ENCODE data around the gene COG6. TPM values are rescaled to one million over a fixed set of nuclear protein-coding genes. Genes with fewer than 3 reads are reported as not detected.

The COG6 gene
- total and polyA plus RNA-seq, 2 of the 4 experiments (the other 2 are of a cell fraction) = 22.8 to 37.5 TPM

DNA sequence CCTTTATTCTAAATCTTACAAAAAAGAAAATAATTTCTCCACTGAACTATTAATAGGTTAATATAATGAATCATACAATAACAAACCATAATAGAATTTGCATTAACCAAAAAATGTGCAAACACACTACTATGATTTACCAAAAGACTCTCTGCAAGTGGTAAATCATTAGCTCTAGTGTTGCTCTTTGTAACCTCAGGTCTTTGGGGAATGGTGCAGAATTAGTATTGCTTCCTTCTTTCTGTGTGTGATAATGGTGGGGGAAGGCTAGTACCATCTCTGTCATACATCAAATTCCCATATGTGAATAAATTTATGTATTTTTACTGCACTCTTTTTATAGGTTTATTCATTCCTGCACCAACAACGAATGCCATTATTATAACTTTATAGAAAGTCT, 105.1 kb downstream of the COG6 start:
- no CpG with 5 or more reads among the region's 1 CpG for WGBS, 2 experiments (ENCODE audit: extremely low coverage in 2 of 2, insufficient read length in 1 of 2)
- no peak overlapping the region for H3K27ac ChIP-seq (ENCODE audit: insufficient read depth, low read length)
- H3K23ac ChIP-seq (ENCODE audit: low read depth, low read length) = no peak overlapping the region
- H3K4me1 ChIP-seq (ENCODE audit: control insufficient read depth, insufficient read depth, low read length) = no peaks in the 10 kb centered on the region
- H2BK120ac ChIP-seq (ENCODE audit: low read depth, low read length) = no peak overlapping the region
- DNase-seq (no peak), ATAC-seq (ENCODE audit: low read depth) (no peak)
- in situ Hi-C loops (cut with MboI; ENCODE audit: low sequenced_read_pairs) (no loop called here), dilution Hi-C loops (cut with HindIII; ENCODE audit: low sequenced_read_pairs, unreplicated experiment) (no loop called here), intact Hi-C loops (cut with micrococcal nuclease) (no loop called here)
- no peak overlapping the region for H2AK9ac ChIP-seq (replicated peaks; ENCODE audit: low read depth, low read length, poor library complexity)
- H3K9me3 ChIP-seq (ENCODE audit: control insufficient read depth, insufficient read depth, low read length) = no peaks in the 10 kb centered on the region
- no peak overlapping the region for H3K4me3 ChIP-seq (ENCODE audit: insufficient read depth, low read depth, low read length)
- H2AK5ac ChIP-seq (ENCODE audit: low read depth, low read length) = no peak overlapping the region
- no peak overlapping the region for H3K14ac ChIP-seq (replicated peaks; ENCODE audit: low read depth, low read length)
- TF ChIP-seq POLR2A (IDR thresholded peaks at IDR 0.05; ENCODE audit: low read depth, low read length) = no peak
- no peak for TF ChIP-seq FOS (IDR thresholded peaks at IDR 0.05; ENCODE audit: low read depth, low read length)
- no peak for TF ChIP-seq RCOR1 (IDR thresholded peaks at IDR 0.05; ENCODE audit: insufficient replicate concordance, low read length)
- TF ChIP-seq MAFK (IDR thresholded peaks at IDR 0.05; ENCODE audit: low read depth, low read length) = no peak
- TF ChIP-seq MAZ (IDR thresholded peaks at IDR 0.05; ENCODE audit: borderline replicate concordance, low read depth, low read length) = no peak
- TF ChIP-seq, protein P1, sequence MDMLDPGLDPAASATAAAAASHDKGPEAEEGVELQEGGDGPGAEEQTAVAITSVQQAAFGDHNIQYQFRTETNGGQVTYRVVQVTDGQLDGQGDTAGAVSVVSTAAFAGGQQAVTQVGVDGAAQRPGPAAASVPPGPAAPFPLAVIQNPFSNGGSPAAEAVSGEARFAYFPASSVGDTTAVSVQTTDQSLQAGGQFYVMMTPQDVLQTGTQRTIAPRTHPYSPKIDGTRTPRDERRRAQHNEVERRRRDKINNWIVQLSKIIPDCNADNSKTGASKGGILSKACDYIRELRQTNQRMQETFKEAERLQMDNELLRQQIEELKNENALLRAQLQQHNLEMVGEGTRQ (IDR thresholded peaks at IDR 0.05; ENCODE audit: low read depth, low read length) = no peak
- TF ChIP-seq, protein P2, sequence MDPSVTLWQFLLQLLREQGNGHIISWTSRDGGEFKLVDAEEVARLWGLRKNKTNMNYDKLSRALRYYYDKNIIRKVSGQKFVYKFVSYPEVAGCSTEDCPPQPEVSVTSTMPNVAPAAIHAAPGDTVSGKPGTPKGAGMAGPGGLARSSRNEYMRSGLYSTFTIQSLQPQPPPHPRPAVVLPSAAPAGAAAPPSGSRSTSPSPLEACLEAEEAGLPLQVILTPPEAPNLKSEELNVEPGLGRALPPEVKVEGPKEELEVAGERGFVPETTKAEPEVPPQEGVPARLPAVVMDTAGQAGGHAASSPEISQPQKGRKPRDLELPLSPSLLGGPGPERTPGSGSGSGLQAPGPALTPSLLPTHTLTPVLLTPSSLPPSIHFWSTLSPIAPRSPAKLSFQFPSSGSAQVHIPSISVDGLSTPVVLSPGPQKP (IDR thresholded peaks at IDR 0.05; ENCODE audit: borderline replicate concordance, low read depth, low read length) = no peak
- no peak for TF ChIP-seq RAD21 (IDR thresholded peaks at IDR 0.05; ENCODE audit: low read length)
- no peak for TF ChIP-seq BHLHE40 (IDR thresholded peaks at IDR 0.05; ENCODE audit: low read depth, low read length)
- no peak for TF ChIP-seq MXI1 (IDR thresholded peaks at IDR 0.05; ENCODE audit: borderline replicate concordance, low read depth, low read length)
- no peak for TF ChIP-seq SMC3 (IDR thresholded peaks at IDR 0.05; ENCODE audit: low read depth, low read length)
- no peak for TF ChIP-seq CHD1 (IDR thresholded peaks at IDR 0.05; ENCODE audit: low read depth, low read length)
- no peak for TF ChIP-seq CEBPB (IDR thresholded peaks at IDR 0.05; ENCODE audit: low read depth, low read length)
- no peaks in the 10 kb centered on the region for H3K27me3 ChIP-seq (ENCODE audit: control insufficient read depth, insufficient read depth, low read length)
- no peaks in the 10 kb centered on the region for H4K20me1 ChIP-seq (ENCODE audit: insufficient read depth, low read length)
- no peak overlapping the region for H4K91ac ChIP-seq (ENCODE audit: insufficient read depth, low read depth, low read length)
- no peaks in the 10 kb centered on the region for H3K36me3 ChIP-seq (ENCODE audit: control insufficient read depth, insufficient read depth, low read length)
- H4K8ac ChIP-seq (ENCODE audit: low read depth in 2 of 2, low read length in 2 of 2) = no peak overlapping the region
- ChIA-PET POLR2A (ENCODE audit: unreplicated experiment) (no interaction called here), CTCF (interaction anchor here (0.6 to 1.1 kb wide), 2 partner anchors 12 to 110 kb away, joined by 3 read pairs; no protein-coding TSS in a partner anchor)
- no peak overlapping the region for H3K18ac ChIP-seq (ENCODE audit: low read depth, low read length)
- no peaks in the 10 kb centered on the region for H3K9me1 ChIP-seq (ENCODE audit: insufficient read depth, low read length)
- H3K56ac ChIP-seq (ENCODE audit: extremely low read depth, insufficient read depth, low read length) = no peak overlapping the region
- no peaks in the 10 kb centered on the region for H3K79me1 ChIP-seq (ENCODE audit: low read depth in 1 of 2, low read length in 2 of 2)
- H4K5ac ChIP-seq (ENCODE audit: low read depth, low read length) = no peak overlapping the region
- no peak overlapping the region for H2BK5ac ChIP-seq (ENCODE audit: low read depth, low read length, poor library complexity, severe bottlenecking)
- no peak overlapping the region for H2BK15ac ChIP-seq (ENCODE audit: low read depth, low read length)
- H3K4ac ChIP-seq (ENCODE audit: low read depth, low read length) = no peak overlapping the region
- H3K9ac ChIP-seq (ENCODE audit: low read depth, low read length) = no peak overlapping the region
- no TSS peak for BruUV-seq (replicated peaks)
- H2AFZ ChIP-seq (replicated peaks; ENCODE audit: low read length, poor library complexity) = no peak overlapping the region
- H3K4me2 ChIP-seq (ENCODE audit: low read depth, low read length) = no peak overlapping the region
- H2BK20ac ChIP-seq (ENCODE audit: low read depth, low read length) = no peak overlapping the region

All from IMR-90 (cell line).